HG02943 (cell line): ENCODE results near the gene ADNP2.

ENCODE experiments used
- ATAC-seq: cut with Tn5 transposase; IDR thresholded peaks from one replicate; pipeline ENCODE4 v1.9.1; 2021; ENCODE audit warnings: mild to moderate bottlenecking, low read depth, moderate library complexity; ENCODE audit not compliant: unreplicated experiment

The ADNP2 gene

GRCh38 chr18:80108739-80109675 lies at the start of gene ADNP2:
Gene ADNP2 (plus strand): TSS chr18:80109262. CDS start chr18:80117543, 8,281 bp downstream.
- ATAC-seq: peak; percentile 62

GRCh38 chr18:80059945-80060344 lies 49.1 kb upstream of the ADNP2 start:
- ATAC-seq: no peak

GRCh38 chr18:80065705-80066104 lies 43.4 kb upstream of the ADNP2 start:
- ATAC-seq: no peak

GRCh38 chr18:80067321-80067720 lies 41.7 kb upstream of the ADNP2 start:
- ATAC-seq: no peak

- ATAC-seq: no peak
Measured at GRCh38 chr18:80067897-80068296, 41.2 kb upstream of the ADNP2 start.

- ATAC-seq: no peak
Measured at GRCh38 chr18:80068571-80069272, 40.3 kb upstream of the ADNP2 start.

GRCh38 chr18:80070825-80071224 lies 38.2 kb upstream of the ADNP2 start:
- ATAC-seq: no peak

- ATAC-seq: no peak
Measured at GRCh38 chr18:80074183-80074582, 34.9 kb upstream of the ADNP2 start.

- ATAC-seq: no peak
Measured at GRCh38 chr18:80074697-80075096, 34.4 kb upstream of the ADNP2 start.

GRCh38 chr18:80075940-80076339 lies 33.1 kb upstream of the ADNP2 start:
- no peak for ATAC-seq

GRCh38 chr18:80076379-80076778 lies 32.7 kb upstream of the ADNP2 start:
- ATAC-seq: no peak

- ATAC-seq: no peak
Measured at GRCh38 chr18:80077873-80078272, 31.2 kb upstream of the ADNP2 start.

GRCh38 chr18:80086281-80086680 lies 22.8 kb upstream of the ADNP2 start:
- ATAC-seq: no peak

GRCh38 chr18:80088036-80088435 lies 21.0 kb upstream of the ADNP2 start:
- ATAC-seq: no peak

- no peak for ATAC-seq
Measured at GRCh38 chr18:80088823-80089222, 20.2 kb upstream of the ADNP2 start.

- no peak for ATAC-seq
Measured at GRCh38 chr18:80095414-80095813, 13.6 kb upstream of the ADNP2 start.

GRCh38 chr18:80096032-80096565 lies 13.0 kb upstream of the ADNP2 start:
- ATAC-seq: no peak

GRCh38 chr18:80097201-80097600 lies 11.9 kb upstream of the ADNP2 start:
- ATAC-seq: no peak

- no peak for ATAC-seq
Measured at GRCh38 chr18:80103231-80103630, 5.8 kb upstream of the ADNP2 start.

GRCh38 chr18:80104364-80104779 lies 4.7 kb upstream of the ADNP2 start:
- no peak for ATAC-seq
